Posterior cingulate gyrus (tissue), 11 donors: Measurements from ENCODE around the gene ZFPM1.
A peak's percentile ranks its signal among the peaks of the same experiment; 100 is the strongest.

Source experiments
- DNase-seq, 10 donors: peaks; one replicate each; pipeline versions ENCODE4 v3.0.0 to v3.0.0-alpha.2; 2020 to 2021; ENCODE audit warnings: mixed read lengths in 3 of 10
- intact Hi-C: fragments of 100-400 bp; cut with DNase I; formaldehyde crosslinking; loops from one replicate; pipeline ENCODE4 v1.15.1; 2023

The ZFPM1 gene

DNA sequence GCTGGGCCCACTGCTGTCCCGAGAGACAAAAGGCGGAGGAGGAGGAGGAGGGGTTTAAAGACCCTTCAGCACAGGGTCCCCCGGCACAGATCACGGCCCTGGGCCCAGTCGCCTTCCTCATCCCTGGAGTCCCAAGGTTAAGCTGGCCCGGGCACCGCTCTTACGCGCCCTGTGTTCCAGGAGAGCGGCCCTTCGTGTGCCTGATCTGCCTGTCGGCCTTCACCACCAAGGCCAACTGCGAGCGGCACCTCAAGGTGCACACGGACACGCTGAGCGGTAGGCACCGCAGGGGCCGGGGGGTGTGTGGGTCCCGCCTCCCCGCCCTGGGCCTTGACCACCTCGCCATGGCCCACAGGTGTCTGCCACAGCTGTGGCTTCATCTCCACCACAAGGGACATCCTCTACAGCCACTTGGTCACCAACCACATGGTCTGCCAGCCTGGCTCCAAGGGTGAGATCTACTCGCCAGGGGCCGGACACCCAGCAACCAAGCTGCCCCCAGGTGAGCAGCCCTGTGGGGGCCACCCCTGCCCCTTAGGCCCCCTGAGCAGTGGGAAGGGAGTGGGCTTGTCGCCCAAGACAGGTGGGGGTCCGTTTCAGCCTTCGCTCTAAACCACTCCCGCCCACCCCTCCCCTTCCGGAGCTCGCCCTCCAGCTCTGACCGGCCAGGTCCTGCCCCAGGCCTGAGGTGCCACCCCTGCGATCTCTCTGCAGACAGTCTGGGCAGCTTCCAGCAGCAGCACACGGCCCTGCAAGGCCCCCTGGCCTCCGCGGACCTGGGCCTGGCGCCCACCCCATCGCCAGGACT, 79.6 kb downstream of the ZFPM1 start:
- DNase-seq = peak in 2 of 10 donors; percentile 71 to 82

DNA sequence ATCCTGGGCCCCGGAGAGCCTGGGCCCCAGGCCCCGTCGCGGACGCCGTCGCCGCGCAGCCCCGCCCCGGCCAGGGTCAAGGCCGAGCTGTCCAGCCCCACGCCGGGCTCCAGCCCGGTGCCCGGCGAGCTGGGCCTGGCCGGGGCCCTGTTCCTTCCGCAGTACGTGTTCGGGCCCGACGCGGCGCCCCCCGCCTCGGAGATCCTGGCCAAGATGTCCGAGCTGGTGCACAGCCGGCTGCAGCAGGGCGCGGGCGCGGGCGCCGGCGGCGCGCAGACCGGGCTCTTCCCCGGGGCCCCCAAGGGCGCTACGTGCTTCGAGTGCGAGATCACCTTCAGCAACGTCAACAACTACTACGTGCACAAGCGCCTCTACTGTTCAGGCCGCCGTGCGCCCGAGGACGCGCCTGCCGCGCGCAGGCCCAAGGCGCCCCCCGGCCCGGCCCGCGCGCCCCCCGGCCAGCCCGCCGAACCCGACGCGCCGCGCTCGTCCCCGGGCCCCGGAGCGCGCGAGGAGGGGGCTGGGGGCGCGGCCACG, 80.4 kb downstream of the ZFPM1 start:
- intact Hi-C loops = loop anchor here (5.0 kb wide), 1 partner anchor 39 kb away; the partner anchor contains the start of gene ZC3H18
- peak in 7 of 10 donors; percentile 49 to 95 (median 62) for DNase-seq

More for the DNA sequence above, 79.6 kb downstream of the ZFPM1 start:
- intact Hi-C loops = loop anchor here (5.0 kb wide), 1 partner anchor 40 kb away; the partner anchor contains the start of gene ZC3H18

- DNase-seq = peak in 9 of 10 donors; percentile 58 to 96 (median 64)
- intact Hi-C loops = loop anchor here (5.0 kb wide), 1 partner anchor 38 kb away; the partner anchor contains the start of gene ZC3H18
These were observed 81.0 kb downstream of the ZFPM1 start for GRCh38 chr16:88533932-88534637.

GRCh38 chr16:88534638-88535190, 81.6 kb downstream of the ZFPM1 start:
- intact Hi-C loops = loop anchor here (5.0 kb wide), 1 partner anchor 38 kb away; the partner anchor contains the start of gene ZC3H18
- peak in 3 of 10 donors; percentile 59 to 89 (median 86) for DNase-seq

- intact Hi-C loops = no loop called here
These were observed 82.2 kb downstream of the ZFPM1 start for GRCh38 chr16:88535191-88535856.

DNA sequence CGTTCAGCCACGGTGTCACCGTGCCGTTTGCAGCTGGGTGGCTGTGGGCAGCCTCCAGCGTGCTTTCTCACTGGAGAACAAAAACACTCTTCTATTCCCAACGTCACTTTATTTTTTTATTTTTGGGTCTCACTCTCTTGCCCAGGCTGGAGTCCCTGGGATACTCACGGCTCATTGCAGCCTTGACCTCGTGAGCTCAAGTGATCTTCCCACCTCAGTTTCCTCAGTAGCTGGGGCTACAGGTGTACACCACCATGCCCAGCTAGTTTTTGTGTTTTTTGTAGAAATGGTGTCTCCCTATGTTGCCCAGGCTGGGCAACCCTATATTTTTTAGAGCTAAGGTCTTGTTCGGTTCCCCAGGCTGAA, 82.8 kb downstream of the ZFPM1 start:
- no peak for DNase-seq
- intact Hi-C loops = no loop called here

More at GRCh38 chr16:88535191-88535856, 82.2 kb downstream of the ZFPM1 start:
- DNase-seq = peak in 2 of 10 donors; percentile 49 to 80

GRCh38 chr16:88536510-88536909, 83.4 kb downstream of the ZFPM1 start:
- DNase-seq = peak in 1 of 10 donors; percentile 19
- intact Hi-C loops = no loop called here

GRCh38 chr16:88536971-88537751, 84.1 kb downstream of the ZFPM1 start:
- peak in 2 of 10 donors; percentile 73 to 83 for DNase-seq
- intact Hi-C loops = no loop called here

GRCh38 chr16:88537859-88538258, 84.8 kb downstream of the ZFPM1 start:
- intact Hi-C loops = no loop called here
- peak in 2 of 10 donors; percentile 35 to 60 for DNase-seq

- intact Hi-C loops = no loop called here
- DNase-seq = peak in 2 of 10 donors; percentile 26 to 72
These were observed 85.4 kb downstream of the ZFPM1 start for GRCh38 chr16:88538366-88539060.

DNA sequence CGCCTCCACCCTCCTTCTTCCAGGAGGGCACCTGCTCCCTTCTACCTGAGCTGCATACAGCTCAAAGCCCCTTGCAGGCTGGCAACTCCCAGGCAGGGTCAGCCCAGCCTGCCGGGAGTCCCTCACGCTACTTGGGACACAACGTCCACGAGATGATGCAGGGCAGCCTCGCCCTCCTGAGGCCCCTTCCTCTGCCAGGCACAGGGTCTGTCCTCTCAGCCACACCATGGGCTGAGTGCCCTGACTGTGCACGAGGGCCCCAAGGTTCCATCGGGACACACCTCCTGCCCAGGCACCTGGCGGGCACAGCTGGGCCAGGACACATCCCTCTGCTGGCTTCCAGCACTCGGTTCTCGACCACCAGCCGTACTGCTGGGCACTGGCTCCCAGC, 86.2 kb downstream of the ZFPM1 start:
- intact Hi-C loops = no loop called here
- peak in 2 of 10 donors; percentile 51 to 67 for DNase-seq

DNA sequence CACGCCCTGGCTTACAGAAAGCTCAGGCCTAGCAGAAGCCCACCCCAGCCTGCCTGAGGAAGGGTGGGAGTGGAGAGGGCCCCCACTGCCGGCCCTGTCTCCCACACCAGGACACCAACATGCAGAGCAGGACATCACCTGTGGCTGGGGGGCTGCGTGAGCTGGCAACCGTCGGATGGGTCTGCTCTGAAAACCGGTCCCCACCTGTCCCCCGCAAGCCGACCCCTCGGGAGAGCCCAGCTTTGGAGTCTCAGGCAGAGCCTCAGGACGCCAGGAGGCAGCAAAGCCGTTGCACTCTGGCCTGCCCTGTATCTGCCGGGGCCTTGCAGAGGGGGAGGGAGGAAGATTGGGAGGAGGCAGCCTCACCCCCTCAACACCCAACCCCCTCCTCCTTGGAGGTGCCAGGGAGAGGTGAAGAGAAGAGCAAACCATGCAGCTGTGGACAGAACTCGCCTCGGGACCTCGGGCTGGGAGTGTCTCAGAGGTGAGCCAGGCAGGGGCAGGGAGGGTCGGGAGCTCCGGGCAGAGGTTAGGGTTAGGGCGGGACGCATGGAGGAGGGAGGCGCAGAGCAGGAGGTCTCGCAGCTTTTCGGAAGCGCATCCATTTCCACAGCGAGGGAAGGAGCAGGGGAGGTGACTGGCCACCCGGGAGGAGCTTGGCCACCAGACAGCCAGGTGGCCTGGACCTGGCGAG, 86.7 kb downstream of the ZFPM1 start:
- intact Hi-C loops = no loop called here
- DNase-seq = peak in 2 of 10 donors; percentile 44 to 57

DNA sequence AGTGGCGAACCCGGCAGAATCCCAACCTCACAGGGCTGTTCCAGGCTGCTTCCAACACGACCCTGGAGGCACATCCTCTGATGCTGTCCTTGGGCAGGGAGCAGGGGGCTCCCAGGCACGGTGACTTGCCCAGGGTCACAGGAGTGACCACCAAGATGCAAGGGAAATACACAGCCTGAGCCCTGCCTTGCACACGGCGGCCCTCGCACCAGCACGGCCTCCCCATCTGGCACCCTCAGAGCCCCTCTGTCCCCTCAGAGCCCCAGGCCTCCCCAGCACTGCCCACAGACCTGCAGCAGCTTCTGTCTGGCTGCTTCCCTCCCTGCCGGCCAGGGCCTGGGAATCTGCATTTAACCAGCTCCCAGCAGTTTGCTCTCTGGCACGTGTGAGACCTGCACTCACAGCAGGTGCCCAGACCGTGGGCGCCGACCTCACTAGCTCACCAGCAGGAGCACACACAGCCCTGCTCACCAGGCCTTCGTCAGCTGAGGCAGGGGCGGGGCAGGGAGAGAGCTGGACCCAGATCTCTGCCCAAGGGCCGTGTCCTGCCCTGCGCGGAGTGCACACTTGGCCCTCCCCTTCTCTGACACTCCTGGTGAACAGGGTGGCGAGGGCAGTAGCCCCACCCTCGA, 87.4 kb downstream of the ZFPM1 start:
- peak in 2 of 10 donors; percentile 42 to 73 for DNase-seq
- intact Hi-C loops = no loop called here

GRCh38 chr16:88541831-88542616, 88.9 kb downstream of the ZFPM1 start:
- peak in 2 of 10 donors; percentile 43 to 45 for DNase-seq
- intact Hi-C loops = no loop called here

GRCh38 chr16:88543230-88543813, 90.2 kb downstream of the ZFPM1 start:
- intact Hi-C loops = no loop called here
- no peak for DNase-seq

GRCh38 chr16:88545781-88546180, 92.7 kb downstream of the ZFPM1 start:
- intact Hi-C loops = no loop called here
- no peak for DNase-seq
